Nephron progenitor cell (in vitro differentiated cells): ENCODE data around the gene SEPSECS.

Experiments
- DNase-seq: peaks from one replicate; pipeline ENCODE4 v3.0.0; 2021
- H3K27ac Mint-ChIP-seq: 2 replicates; pipeline ENCODE4 v1.8.0; 2021; ENCODE audit warnings: mild to moderate bottlenecking, moderate library complexity, mixed read lengths
- H3K27me3 Mint-ChIP-seq: 2 replicates; pipeline ENCODE4 v1.8.0; 2021; ENCODE audit warnings: mild to moderate bottlenecking, low read depth, mixed read lengths; ENCODE audit not compliant: poor library complexity
- H3K36me3 Mint-ChIP-seq: 2 replicates; pipeline ENCODE4 v1.8.0; 2021; ENCODE audit warnings: low read depth, mixed read lengths
- H3K4me1 Mint-ChIP-seq: 2 replicates; pipeline ENCODE4 v1.8.0; 2021; ENCODE audit warnings: mixed read lengths
- H3K4me3 Mint-ChIP-seq: 2 replicates; pipeline ENCODE4 v1.8.0; 2021; ENCODE audit warnings: mild to moderate bottlenecking, moderate library complexity, mixed read lengths
- H3K9me3 Mint-ChIP-seq: 2 replicates; pipeline ENCODE4 v1.8.0; 2021; ENCODE audit warnings: mild to moderate bottlenecking, moderate library complexity, mixed read lengths
- CTCF ChIP-seq: fragments of 200-600 bp; sonication (generic); IDR thresholded peaks from 2 replicates; pipeline ENCODE4 v1.5.0; 2021; ENCODE audit warnings: antibody characterized with exemption

SEPSECS gene

GRCh38 chr4:25111648-25112196, 48.5 kb downstream of the SEPSECS start:
- no peaks in the 10 kb centered on the region for H3K4me1 Mint-ChIP-seq
- no peak for DNase-seq
- H3K27me3 Mint-ChIP-seq: peaks cover 3% of the 10 kb centered on the region
- H3K36me3 Mint-ChIP-seq: no peaks in the 10 kb centered on the region
- H3K4me3 Mint-ChIP-seq: no peak overlapping the region
- TF ChIP-seq CTCF: no peak
- H3K27ac Mint-ChIP-seq: no peak overlapping the region
- no peaks in the 10 kb centered on the region for H3K9me3 Mint-ChIP-seq

DNA sequence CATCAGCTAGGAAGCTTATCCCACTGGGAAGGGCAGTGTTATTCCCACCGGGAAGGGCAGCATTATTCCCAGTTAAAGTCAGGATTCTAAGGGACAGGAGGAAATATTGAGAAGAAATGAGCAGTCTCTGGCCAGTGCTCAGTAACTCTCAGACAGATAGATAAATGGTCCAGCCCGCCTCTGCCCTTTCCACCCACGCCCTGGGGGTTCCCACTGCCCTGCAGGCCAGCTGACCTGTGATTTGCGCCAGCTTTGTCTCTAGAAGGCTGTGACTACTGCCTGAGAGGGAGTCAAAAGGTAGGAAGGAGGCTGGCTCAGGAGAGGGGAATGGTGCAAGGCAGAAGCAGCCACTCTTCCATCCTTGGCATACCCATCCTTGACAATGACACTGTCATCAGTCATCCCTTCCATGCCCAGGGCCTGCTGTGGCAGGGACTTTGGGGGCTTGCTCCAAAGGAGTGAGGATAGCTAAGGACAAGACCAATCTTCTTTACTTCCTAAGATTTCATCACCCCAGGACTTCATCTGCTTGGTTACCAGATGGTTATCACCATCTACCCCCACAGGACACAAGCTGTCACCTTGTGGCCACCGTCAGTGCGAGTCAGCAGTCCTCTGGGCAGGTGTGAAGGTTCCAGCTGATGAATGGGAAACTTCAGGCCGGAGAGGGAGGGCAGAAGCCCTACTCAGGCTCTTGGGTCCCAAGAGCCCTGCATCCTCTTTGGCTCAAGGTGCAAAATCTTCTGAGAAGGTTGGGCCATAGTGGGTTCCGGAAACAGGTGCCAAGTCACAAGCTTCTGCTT, 49.5 kb downstream of the SEPSECS start:
- no peak overlapping the region for H3K27ac Mint-ChIP-seq
- peaks cover 5% of the 10 kb centered on the region for H3K27me3 Mint-ChIP-seq
- no peaks in the 10 kb centered on the region for H3K4me1 Mint-ChIP-seq
- no peaks in the 10 kb centered on the region for H3K36me3 Mint-ChIP-seq
- no peak overlapping the region for H3K4me3 Mint-ChIP-seq
- TF ChIP-seq CTCF: no peak
- no peak for DNase-seq
- no peaks in the 10 kb centered on the region for H3K9me3 Mint-ChIP-seq

- H3K4me1 Mint-ChIP-seq: no peaks in the 10 kb centered on the region
- TF ChIP-seq CTCF: no peak
- H3K9me3 Mint-ChIP-seq: no peaks in the 10 kb centered on the region
- H3K4me3 Mint-ChIP-seq: no peak overlapping the region
- no peak for DNase-seq
- no peaks in the 10 kb centered on the region for H3K36me3 Mint-ChIP-seq
- peaks cover 4% of the 10 kb centered on the region for H3K27me3 Mint-ChIP-seq
- no peak overlapping the region for H3K27ac Mint-ChIP-seq
These were observed 50.7 kb downstream of the SEPSECS start for GRCh38 chr4:25109511-25109910.

DNA sequence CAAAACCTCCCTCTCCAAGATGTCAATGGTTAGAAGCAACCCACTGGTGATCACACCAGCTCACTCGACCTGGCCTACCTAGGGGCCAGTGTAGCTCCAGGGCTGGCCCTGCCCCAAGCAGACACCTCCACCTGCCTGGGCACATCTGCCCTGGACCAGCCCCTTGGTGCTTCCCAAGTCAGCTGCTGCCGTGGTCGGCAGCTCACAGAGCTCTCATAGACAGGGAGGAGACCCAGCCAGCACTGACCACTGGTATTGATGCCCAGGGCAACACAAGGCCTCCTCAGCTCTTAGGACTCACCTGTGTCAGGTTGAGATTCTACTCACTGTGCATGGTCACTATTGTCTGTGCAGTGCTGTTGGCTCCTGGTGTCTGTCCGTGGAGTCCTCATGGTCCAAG, 51.7 kb downstream of the SEPSECS start:
- Mint-ChIP-seq H3K4me1 (peaks cover 4% of the 10 kb centered on the region), H3K4me3 (no peak overlapping the region), H3K27ac (no peak overlapping the region), H3K36me3 (no peaks in the 10 kb centered on the region), H3K27me3 (peaks cover 4% of the 10 kb centered on the region), H3K9me3 (no peaks in the 10 kb centered on the region)
- no peak for TF ChIP-seq CTCF
- no peak for DNase-seq

GRCh38 chr4:25107827-25108516, 52.3 kb downstream of the SEPSECS start:
- no peaks in the 10 kb centered on the region for H3K36me3 Mint-ChIP-seq
- H3K27me3 Mint-ChIP-seq: peaks cover 4% of the 10 kb centered on the region
- no peak for TF ChIP-seq CTCF
- no peaks in the 10 kb centered on the region for H3K9me3 Mint-ChIP-seq
- H3K4me3 Mint-ChIP-seq: no peak overlapping the region
- peaks cover 10% of the 10 kb centered on the region for H3K4me1 Mint-ChIP-seq
- no peak for DNase-seq
- H3K27ac Mint-ChIP-seq: no peak overlapping the region
